ENCODE data around the gene ELOVL6. TPM values are rescaled to one million over a fixed set of nuclear protein-coding genes. Genes with fewer than 3 reads are reported as not detected.

The ELOVL6 gene
- total and polyA plus RNA-seq, 9 of the 15 experiments (the other 6 are each of a cell fraction or from before 2014, with no cell fraction given) = 18.3 to 82.6 (median 46.0) TPM

- H3K9me1 ChIP-seq (ENCODE audit: control insufficient read depth, insufficient read depth, low read length) = no peaks in the 10 kb centered on the region
- intact Hi-C loops (cut with micrococcal nuclease) = loop anchor here (5.0 kb wide), 1 partner anchor 59 kb away; the partner anchor contains the start of gene ELOVL6
- peaks cover 26% of the 10 kb centered on the region for H3K79me2 ChIP-seq (ENCODE audit: control insufficient read depth, insufficient read depth, low read length)
- FAIRE-seq (no peak), ATAC-seq (no peak), DNase-seq (ENCODE audit: extremely low read depth in 1 of 4, low spot score in 3 of 4) (no peak)
- H3K36me3 ChIP-seq (ENCODE audit: control insufficient read depth, insufficient read depth, low read length) = peaks cover 65% of the 10 kb centered on the region
- in situ Hi-C loops (cut with MboI) = no loop called here
- H3K4me3 ChIP-seq = no peak overlapping the region
- ChIA-PET POLR2A (interaction anchor here (0.6 to 1.3 kb wide), 3 partner anchors 9 to 18 kb away, joined by 3 to 4 read pairs (median 3); no protein-coding TSS in a partner anchor), CTCF (ENCODE audit: low intra/inter-chr PET ratio) (no interaction called here)
- H3K27me3 ChIP-seq (ENCODE audit: control insufficient read depth in 2 of 2, insufficient read depth in 2 of 2, low read length in 2 of 2) = no peaks in the 10 kb centered on the region
- H3K9ac ChIP-seq (ENCODE audit: insufficient read depth in 1 of 2, low read depth in 2 of 2, low read length in 2 of 2) = no peak overlapping the region
- H3K4me1 ChIP-seq (replicated peaks in 1 of 2; ENCODE audit: control insufficient read depth in 2 of 2, insufficient read depth in 2 of 2, low read length in 2 of 2) = peaks cover 0 to 5% of the 10 kb centered on the region in 2 experiments; a peak in 1 of 5 replicates
- no TSS peak for BruUV-seq (replicated peaks)
- TF ChIP-seq RBBP5 (IDR thresholded peaks at IDR 0.05; ENCODE audit: borderline replicate concordance, insufficient read depth, low read length, poor library complexity, severe bottlenecking) (no peak), RAD21 (CRISPR knock-in tag; conservative IDR thresholded peaks at IDR 0.05 in 1 of 2, IDR thresholded peaks at IDR 0.05 in 1 of 2) (no peak), KDM5B (IDR thresholded peaks at IDR 0.05; ENCODE audit: insufficient replicate concordance, low read depth, low read length) (no peak)
- no peak overlapping the region for H2AFZ ChIP-seq (ENCODE audit: low read depth, low read length)
- H3K4me2 ChIP-seq (ENCODE audit: insufficient read depth, low read length) = no peak overlapping the region
- H3K27ac ChIP-seq (ENCODE audit: extremely low read depth, low read depth, low read length) = no peak overlapping the region
- H3K9me3 ChIP-seq (replicated peaks; ENCODE audit: control insufficient read depth, insufficient read depth, low read depth, low read length) = no peaks in the 10 kb centered on the region
- WGBS (ENCODE audit: insufficient coverage, low coverage, missing lambda C conversion rate) = 22% methylated on average over 1 of the region's 1 CpG
- H4K20me1 ChIP-seq (replicated peaks; ENCODE audit: control insufficient read depth, insufficient read depth, low read length) = no peaks in the 10 kb centered on the region; the same call in 1 of the 2 replicates
Observed at GRCh38 chr4:110137829-110138228, 60.6 kb downstream of the ELOVL6 start.

- peaks cover 0 to 9% of the 10 kb centered on the region in 2 experiments; a peak in 2 of 5 replicates for H3K4me1 ChIP-seq (replicated peaks in 1 of 2; ENCODE audit: control insufficient read depth in 2 of 2, insufficient read depth in 2 of 2, low read length in 2 of 2)
- H3K9me1 ChIP-seq (ENCODE audit: control insufficient read depth, insufficient read depth, low read length) = no peaks in the 10 kb centered on the region
- no peaks in the 10 kb centered on the region; the same call in 1 of the 2 replicates for H4K20me1 ChIP-seq (replicated peaks; ENCODE audit: control insufficient read depth, insufficient read depth, low read length)
- ChIA-PET CTCF (ENCODE audit: low intra/inter-chr PET ratio) (no interaction called here), POLR2A (no interaction called here)
- no peak for FAIRE-seq
- ATAC-seq = no peak
- H3K27me3 ChIP-seq (ENCODE audit: control insufficient read depth in 2 of 2, insufficient read depth in 2 of 2, low read length in 2 of 2) = no peaks in the 10 kb centered on the region
- H3K9me3 ChIP-seq (replicated peaks; ENCODE audit: control insufficient read depth, insufficient read depth, low read depth, low read length) = no peaks in the 10 kb centered on the region
- no peak overlapping the region for H3K4me2 ChIP-seq (ENCODE audit: insufficient read depth, low read length)
- in situ Hi-C loops (cut with MboI) = no loop called here
- no peak overlapping the region for H3K27ac ChIP-seq (ENCODE audit: extremely low read depth, low read depth, low read length)
- TF ChIP-seq ARID3B (CRISPR knock-in tag; IDR thresholded peaks at IDR 0.05; ENCODE audit: borderline replicate concordance) = no peak
- H2AFZ ChIP-seq (ENCODE audit: low read depth, low read length) = no peak overlapping the region
- no TSS peak for BruUV-seq (replicated peaks)
- WGBS (ENCODE audit: insufficient coverage, low coverage, missing lambda C conversion rate) = 43% methylated on average over 1 of the region's 1 CpG
- peaks cover 28% of the 10 kb centered on the region for H3K79me2 ChIP-seq (ENCODE audit: control insufficient read depth, insufficient read depth, low read length)
- H3K9ac ChIP-seq (ENCODE audit: insufficient read depth in 1 of 2, low read depth in 2 of 2, low read length in 2 of 2) = no peak overlapping the region
- H3K36me3 ChIP-seq (ENCODE audit: control insufficient read depth, insufficient read depth, low read length) = peaks cover 64% of the 10 kb centered on the region
- DNase-seq (ENCODE audit: extremely low read depth in 1 of 4, low spot score in 3 of 4) = no peak
- H3K4me3 ChIP-seq = no peak overlapping the region
- intact Hi-C loops (cut with micrococcal nuclease) = loop anchor here (5.0 kb wide), 1 partner anchor 62 kb away; the partner anchor contains the start of gene ELOVL6
Observed at GRCh38 chr4:110135523-110135922, 62.9 kb downstream of the ELOVL6 start.
